GM12873 (cell line): ENCODE results near the gene RCBTB2.

ENCODE experiments used
- CTCF ChIP-seq: IDR thresholded peaks from 2 replicates; pipeline ENCODE4 v1.5.1; 2012; ENCODE audit warnings: low read depth, mild to moderate bottlenecking, moderate library complexity, low read length, control low read depth; ENCODE audit not compliant: insufficient read depth; ENCODE audit errors: missing control alignments

Gene RCBTB2

GRCh38 chr13:48532506-48533499 is at the start of gene RCBTB2:
Gene RCBTB2 (minus strand): TSS chr13:48533080. CDS start chr13:48521939, 11,141 bp downstream.
- no peak for TF ChIP-seq CTCF

GRCh38 chr13:48582084-48582483 is 49.2 kb upstream of the RCBTB2 start:
- TF ChIP-seq CTCF: no peak

GRCh38 chr13:48580896-48581295 is 48.0 kb upstream of the RCBTB2 start:
- no peak for TF ChIP-seq CTCF

- peak; percentile 61 for TF ChIP-seq CTCF
Observed at GRCh38 chr13:48580185-48580803, 47.4 kb upstream of the RCBTB2 start.

GRCh38 chr13:48579165-48579918 is 46.5 kb upstream of the RCBTB2 start:
- TF ChIP-seq CTCF: peak; percentile 17

GRCh38 chr13:48578516-48579164 is 45.8 kb upstream of the RCBTB2 start:
- peak; percentile 29 for TF ChIP-seq CTCF
